ENCODE measurements around the gene TFAP2A. TPM values are rescaled to one million over a fixed set of nuclear protein-coding genes. Genes with fewer than 3 reads are reported as not detected.
A peak's percentile ranks its signal among the peaks of the same experiment; 100 is the strongest.

TFAP2A gene
- total RNA-seq, 1 experiment from 2014 or later: 2.3 TPM

GRCh38 chr6:10404107-10404798, 10.6 kb downstream of the TFAP2A start:
- DNase-seq (ENCODE audit: low spot score): peak; percentile 85
- in situ Hi-C loops (cut with HindIII; ENCODE audit: low sequenced_read_pairs): no loop called here

- no peak for DNase-seq (ENCODE audit: low spot score)
- in situ Hi-C loops (cut with HindIII; ENCODE audit: low sequenced_read_pairs): no loop called here
These were observed 11.3 kb downstream of the TFAP2A start for GRCh38 chr6:10403385-10404106.

- in situ Hi-C loops (cut with HindIII; ENCODE audit: low sequenced_read_pairs): no loop called here
- DNase-seq (ENCODE audit: low spot score): no peak
These were observed 12.1 kb downstream of the TFAP2A start for GRCh38 chr6:10402648-10403311.

GRCh38 chr6:10401632-10402223, 13.1 kb downstream of the TFAP2A start:
- in situ Hi-C loops (cut with HindIII; ENCODE audit: low sequenced_read_pairs): no loop called here
- no peak for DNase-seq (ENCODE audit: low spot score)

- no peak for DNase-seq (ENCODE audit: low spot score)
- in situ Hi-C loops (cut with HindIII; ENCODE audit: low sequenced_read_pairs): no loop called here
These were observed 13.8 kb downstream of the TFAP2A start for GRCh38 chr6:10401004-10401536.

- in situ Hi-C loops (cut with HindIII; ENCODE audit: low sequenced_read_pairs): no loop called here
These were observed 14.5 kb downstream of the TFAP2A start for GRCh38 chr6:10400330-10400729.

GRCh38 chr6:10399451-10399850, 15.4 kb downstream of the TFAP2A start:
- no peak for DNase-seq (ENCODE audit: low spot score)
- in situ Hi-C loops (cut with HindIII; ENCODE audit: low sequenced_read_pairs): no loop called here

More at GRCh38 chr6:10400330-10400729, 14.5 kb downstream of the TFAP2A start:
- no peak for DNase-seq (ENCODE audit: low spot score)

GRCh38 chr6:10398446-10399218, 16.2 kb downstream of the TFAP2A start:
- DNase-seq (ENCODE audit: low spot score): no peak
- in situ Hi-C loops (cut with HindIII; ENCODE audit: low sequenced_read_pairs): no loop called here

GRCh38 chr6:10397756-10398445, 17.0 kb downstream of the TFAP2A start:
- in situ Hi-C loops (cut with HindIII; ENCODE audit: low sequenced_read_pairs): no loop called here
- no peak for DNase-seq (ENCODE audit: low spot score)

- DNase-seq (ENCODE audit: low spot score): no peak
- in situ Hi-C loops (cut with HindIII; ENCODE audit: low sequenced_read_pairs): no loop called here
These were observed 18.1 kb downstream of the TFAP2A start for GRCh38 chr6:10396785-10397184.

GRCh38 chr6:10395704-10396546, 18.9 kb downstream of the TFAP2A start:
- DNase-seq (ENCODE audit: low spot score): no peak
- in situ Hi-C loops (cut with HindIII; ENCODE audit: low sequenced_read_pairs): no loop called here

GRCh38 chr6:10395171-10395703, 19.6 kb downstream of the TFAP2A start:
- DNase-seq (ENCODE audit: low spot score): no peak
- in situ Hi-C loops (cut with HindIII; ENCODE audit: low sequenced_read_pairs): no loop called here

- in situ Hi-C loops (cut with HindIII; ENCODE audit: low sequenced_read_pairs): no loop called here
- DNase-seq (ENCODE audit: low spot score): no peak
These were observed 21.2 kb downstream of the TFAP2A start for GRCh38 chr6:10393544-10394225.

- in situ Hi-C loops (cut with HindIII; ENCODE audit: low sequenced_read_pairs): no loop called here
- DNase-seq (ENCODE audit: low spot score): no peak
These were observed 23.1 kb downstream of the TFAP2A start for GRCh38 chr6:10391799-10392198.

GRCh38 chr6:10391299-10391630, 23.6 kb downstream of the TFAP2A start:
- in situ Hi-C loops (cut with HindIII; ENCODE audit: low sequenced_read_pairs): no loop called here
- DNase-seq (ENCODE audit: low spot score): no peak

- no peak for DNase-seq (ENCODE audit: low spot score)
- in situ Hi-C loops (cut with HindIII; ENCODE audit: low sequenced_read_pairs): no loop called here
These were observed 24.2 kb downstream of the TFAP2A start for GRCh38 chr6:10390495-10391298.
